Glomerular endothelial cell (primary cell): ENCODE measurements around the gene PRUNE2. TPM values are rescaled to one million over a fixed set of nuclear protein-coding genes. Genes with fewer than 3 reads are reported as not detected.
"Not testable (repeated sequence)": the region's sequence is repeated elsewhere in the genome, so short reads cannot be mapped to it uniquely, and the experiment has no call there.

Source experiments
- DNase-seq: peaks from one replicate; pipeline ENCODE4 v3.0.0-alpha.2; 2011; ENCODE audit warnings: low read depth, low spot score; ENCODE audit errors: extremely low read depth
- total RNA-seq: library from RNA; depleted of rRNA; stranded (reverse); fragments of >200 nt; gene quantifications from 2 replicates; pipeline ENCODE4 v1.2.3, GENCODE V29; 2015

The PRUNE2 gene, protein sequence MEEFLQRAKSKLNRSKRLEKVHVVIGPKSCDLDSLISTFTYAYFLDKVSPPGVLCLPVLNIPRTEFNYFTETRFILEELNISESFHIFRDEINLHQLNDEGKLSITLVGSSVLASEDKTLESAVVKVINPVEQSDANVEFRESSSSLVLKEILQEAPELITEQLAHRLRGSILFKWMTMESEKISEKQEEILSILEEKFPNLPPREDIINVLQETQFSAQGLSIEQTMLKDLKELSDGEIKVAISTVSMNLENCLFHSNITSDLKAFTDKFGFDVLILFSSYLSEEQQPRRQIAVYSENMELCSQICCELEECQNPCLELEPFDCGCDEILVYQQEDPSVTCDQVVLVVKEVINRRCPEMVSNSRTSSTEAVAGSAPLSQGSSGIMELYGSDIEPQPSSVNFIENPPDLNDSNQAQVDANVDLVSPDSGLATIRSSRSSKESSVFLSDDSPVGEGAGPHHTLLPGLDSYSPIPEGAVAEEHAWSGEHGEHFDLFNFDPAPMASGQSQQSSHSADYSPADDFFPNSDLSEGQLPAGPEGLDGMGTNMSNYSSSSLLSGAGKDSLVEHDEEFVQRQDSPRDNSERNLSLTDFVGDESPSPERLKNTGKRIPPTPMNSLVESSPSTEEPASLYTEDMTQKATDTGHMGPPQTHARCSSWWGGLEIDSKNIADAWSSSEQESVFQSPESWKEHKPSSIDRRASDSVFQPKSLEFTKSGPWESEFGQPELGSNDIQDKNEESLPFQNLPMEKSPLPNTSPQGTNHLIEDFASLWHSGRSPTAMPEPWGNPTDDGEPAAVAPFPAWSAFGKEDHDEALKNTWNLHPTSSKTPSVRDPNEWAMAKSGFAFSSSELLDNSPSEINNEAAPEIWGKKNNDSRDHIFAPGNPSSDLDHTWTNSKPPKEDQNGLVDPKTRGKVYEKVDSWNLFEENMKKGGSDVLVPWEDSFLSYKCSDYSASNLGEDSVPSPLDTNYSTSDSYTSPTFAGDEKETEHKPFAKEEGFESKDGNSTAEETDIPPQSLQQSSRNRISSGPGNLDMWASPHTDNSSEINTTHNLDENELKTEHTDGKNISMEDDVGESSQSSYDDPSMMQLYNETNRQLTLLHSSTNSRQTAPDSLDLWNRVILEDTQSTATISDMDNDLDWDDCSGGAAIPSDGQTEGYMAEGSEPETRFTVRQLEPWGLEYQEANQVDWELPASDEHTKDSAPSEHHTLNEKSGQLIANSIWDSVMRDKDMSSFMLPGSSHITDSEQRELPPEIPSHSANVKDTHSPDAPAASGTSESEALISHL (N-terminal part only)
- 7.1 and 9.6 TPM in 2 replicates for total RNA-seq

DNA sequence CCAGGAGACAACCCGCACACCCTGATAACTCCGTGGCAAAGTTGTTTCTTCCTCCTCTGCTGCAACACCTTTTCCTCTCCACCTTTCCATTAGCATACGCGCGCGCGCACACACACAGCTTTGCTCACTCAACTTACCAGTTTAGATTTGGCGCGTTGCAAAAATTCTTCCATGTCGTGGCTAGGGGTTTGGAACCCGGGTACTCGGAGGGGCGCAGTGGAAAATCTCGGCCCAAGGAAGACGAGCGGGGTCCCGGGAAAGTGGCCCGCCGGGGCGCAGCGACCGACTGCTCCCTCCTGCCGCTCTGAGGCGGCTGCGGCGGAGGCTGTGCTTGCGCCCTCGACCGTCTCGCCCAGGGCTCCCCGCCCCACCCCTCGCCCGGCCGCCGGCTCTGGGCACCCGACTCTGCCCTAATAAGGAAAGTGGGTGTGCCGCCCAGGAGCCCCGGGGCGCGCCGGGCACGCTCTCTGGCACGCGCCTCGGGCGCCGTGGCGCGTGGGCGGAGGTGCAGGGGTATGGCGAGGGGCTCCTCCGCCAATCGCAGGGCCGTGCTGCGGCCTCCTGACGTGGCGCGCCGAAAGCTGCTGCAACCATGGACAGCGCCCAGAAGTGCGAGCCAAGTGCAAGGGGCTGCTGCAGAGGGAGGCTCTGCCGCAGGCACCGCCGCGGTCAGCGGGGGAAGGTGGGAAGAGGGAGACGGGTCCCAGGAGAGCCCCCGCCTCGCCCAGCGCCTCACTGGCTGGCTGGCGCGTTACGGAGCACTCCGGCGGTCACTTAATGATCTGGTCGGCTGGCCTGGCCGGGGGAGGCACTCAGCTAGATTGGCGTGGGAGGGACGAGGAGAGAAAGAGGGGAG lies at the start of gene PRUNE2:
Gene PRUNE2, minus strand, starts transcription at position 324 of the 856 bp plus-strand sequence. Its CDS starts 151 bp downstream, at position 173.
- DNase-seq, result no peak

DNA sequence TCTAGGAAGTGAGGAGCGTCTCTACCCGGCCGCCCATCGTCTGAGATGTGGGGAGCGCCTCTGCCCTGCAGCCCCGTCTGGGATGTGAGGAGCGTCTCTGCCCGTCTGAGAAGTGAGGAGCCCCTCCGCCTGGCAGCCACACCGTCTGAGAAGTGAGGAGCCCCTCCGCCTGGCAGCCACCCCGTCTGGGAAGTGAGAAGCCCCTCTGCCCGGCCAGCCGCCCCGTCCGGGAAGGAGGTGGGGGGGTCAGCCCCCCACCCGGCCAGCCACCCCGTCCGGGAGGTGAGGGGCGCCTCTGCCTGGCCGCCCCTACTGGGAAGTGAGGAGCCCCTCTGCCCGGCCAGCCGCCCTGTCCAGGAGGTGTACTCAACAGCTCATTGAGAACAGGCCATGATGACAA lies 49.5 kb upstream of the PRUNE2 start:
- not testable (repeated sequence) for DNase-seq

DNA sequence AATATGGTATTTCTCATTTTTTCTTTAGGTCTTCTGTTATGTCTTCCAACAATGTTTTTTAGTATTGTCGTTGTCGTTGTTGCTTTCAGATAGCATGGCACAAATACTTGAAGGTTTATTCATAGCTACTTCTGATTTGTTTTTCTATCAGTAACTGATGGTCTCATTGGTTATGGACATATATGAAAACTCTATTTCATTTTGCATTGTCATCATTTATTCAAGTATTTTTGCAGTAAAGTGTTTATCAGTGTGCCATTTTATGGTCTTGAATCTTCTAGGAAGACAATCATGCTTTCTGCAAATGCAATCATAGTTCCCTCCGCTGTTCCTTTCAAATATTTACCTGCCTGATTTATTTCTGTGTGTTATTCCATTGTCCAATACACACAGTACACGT lies 44.0 kb upstream of the PRUNE2 start:
- no peak for DNase-seq

DNA sequence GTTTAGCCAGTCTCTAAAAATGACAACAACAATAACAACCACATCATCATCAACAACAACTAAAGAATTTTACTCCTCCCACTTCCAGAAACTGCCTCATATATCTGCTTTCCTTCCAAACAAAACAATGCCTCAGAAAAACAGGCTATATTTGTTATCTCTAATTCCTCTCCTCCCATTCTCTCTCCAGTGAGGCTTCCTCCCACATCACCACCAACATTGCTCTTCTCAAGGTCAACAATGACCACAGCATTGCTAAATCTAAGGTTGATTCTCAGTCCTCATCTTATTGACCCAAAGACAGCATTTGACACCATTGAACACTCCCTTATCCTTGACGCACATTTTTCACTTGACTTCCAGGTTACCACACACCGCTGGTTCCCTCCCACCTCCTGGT lies 38.1 kb upstream of the PRUNE2 start:
- no peak for DNase-seq

DNA sequence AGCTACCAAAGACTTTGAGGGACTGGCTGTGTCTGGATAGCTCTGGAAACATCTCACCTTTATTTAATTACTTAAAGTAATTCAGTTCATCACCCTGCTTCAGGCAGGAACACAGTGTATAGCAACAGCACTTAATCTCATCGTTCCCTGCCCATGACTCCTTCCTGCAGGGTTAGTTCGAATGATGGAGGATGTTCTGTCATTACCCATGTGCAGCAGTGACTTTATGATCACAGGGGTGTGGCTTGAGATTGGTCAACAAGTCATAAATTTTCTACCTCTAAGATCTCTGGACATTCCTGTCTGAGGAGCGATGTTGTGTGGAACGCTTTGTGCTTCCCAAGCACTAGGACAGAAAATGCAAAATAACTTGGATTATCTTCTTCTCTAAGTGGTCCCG lies 37.1 kb upstream of the PRUNE2 start:
- no peak for DNase-seq

DNA sequence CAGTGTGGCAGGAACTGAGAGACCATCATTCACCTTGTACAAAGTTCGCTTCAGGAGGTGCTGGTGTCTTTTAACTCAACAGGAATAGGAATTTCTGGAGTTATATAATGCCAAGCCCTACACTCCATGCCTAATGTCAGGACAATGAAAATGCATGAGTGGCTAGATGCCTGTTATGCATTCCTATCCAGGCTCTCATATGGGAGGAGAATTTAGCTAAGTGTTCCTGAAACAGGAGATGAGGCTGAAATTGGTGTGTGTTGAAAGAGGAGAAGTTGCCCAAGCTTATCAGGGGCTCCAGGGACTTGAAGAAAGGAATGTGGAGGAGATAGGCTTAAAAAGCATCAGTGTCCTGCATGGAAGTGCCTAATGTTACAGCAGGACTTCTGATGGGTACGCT lies 26.8 kb upstream of the PRUNE2 start:
- DNase-seq, result no peak

DNA sequence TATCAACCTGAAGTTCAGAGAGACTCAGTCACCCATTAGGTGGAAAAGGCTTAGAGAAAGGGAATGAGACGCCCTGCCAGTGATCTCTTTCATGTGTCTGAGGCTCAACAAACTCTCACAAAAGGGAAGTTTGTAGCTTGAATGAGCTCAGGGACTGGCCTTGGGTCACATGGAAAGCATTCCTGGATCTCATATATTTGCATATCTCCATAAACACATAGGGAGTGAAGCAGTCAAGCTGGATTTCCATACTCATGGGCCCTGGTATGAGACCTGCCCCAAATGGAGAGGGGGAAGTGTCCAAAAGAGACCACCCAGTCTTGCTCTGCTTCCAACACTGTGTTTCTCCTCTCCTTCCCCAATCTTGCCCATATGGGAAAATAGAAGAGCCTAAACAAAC lies 26.4 kb upstream of the PRUNE2 start:
- DNase-seq, result no peak

DNA sequence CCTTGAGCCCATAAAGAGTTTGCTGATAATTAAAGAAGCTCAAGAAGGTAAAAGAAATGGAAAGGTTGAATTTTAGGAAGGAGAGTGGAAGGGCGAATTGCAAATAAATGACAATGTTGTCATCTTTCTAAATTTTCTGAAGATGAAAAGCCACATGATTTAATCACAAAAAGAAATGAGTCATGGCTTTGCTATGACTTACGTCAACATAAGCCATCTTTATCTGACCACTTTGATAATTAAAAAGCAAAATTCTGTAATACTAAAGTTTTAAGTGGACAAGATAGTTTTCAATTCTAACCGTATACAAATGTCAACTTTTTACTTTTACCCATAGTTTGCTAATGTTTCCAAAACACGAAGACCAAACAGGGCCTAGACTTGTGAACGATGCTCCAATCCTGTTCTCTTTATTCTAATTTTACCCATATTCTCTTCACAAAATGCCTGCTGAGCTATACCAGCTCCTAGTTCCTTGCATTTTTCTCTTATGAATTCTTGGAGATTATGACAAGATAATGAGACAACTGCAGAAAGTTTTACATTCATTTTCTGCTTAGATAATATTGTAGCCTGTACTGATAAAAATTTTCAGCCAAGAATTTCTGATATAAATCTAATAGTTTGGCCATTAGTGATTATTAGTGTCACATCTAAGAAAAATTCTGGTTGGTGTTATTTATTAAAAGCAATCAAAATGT lies 21.8 kb upstream of the PRUNE2 start:
- DNase-seq, result no peak

DNA sequence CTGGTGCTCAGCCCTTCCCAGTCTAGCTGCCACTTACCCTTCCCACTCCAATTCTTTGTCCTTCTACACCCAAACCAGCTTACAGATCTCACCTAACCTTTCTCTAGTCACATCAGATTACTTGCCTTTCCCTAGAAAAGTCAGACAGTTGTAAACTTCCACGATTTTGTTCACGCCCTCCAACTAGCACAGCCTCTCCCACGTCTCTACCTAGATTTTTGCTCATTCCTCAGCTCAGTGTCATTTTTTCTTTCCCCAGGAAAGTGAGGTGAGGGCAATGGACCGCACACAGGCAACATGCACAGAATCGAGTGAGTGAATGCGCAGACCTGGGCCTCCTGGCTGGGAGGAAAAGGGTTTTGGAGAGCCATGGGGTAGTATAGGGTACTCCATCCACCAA lies 20.9 kb upstream of the PRUNE2 start:
- no peak for DNase-seq

DNA sequence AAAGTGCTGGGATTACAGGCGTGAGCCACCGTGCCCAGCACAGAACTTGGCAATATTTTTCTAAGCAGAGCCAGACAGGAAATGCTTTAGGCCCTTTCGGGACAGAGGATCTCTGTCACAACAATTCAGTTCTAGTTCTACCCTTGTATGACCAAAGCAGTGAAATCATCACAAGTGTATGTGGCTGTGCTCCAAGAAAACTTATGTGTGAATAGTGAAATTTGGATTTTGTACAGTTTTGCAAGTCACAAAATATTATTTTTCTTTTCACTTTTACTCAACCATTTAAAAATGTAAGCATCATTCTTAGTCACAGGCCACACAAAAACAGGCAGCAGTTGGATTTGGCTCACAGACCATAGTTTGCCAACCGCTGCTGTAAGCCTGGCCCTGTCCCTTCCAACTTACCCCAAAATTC lies 20.4 kb upstream of the PRUNE2 start:
- no peak for DNase-seq

DNA sequence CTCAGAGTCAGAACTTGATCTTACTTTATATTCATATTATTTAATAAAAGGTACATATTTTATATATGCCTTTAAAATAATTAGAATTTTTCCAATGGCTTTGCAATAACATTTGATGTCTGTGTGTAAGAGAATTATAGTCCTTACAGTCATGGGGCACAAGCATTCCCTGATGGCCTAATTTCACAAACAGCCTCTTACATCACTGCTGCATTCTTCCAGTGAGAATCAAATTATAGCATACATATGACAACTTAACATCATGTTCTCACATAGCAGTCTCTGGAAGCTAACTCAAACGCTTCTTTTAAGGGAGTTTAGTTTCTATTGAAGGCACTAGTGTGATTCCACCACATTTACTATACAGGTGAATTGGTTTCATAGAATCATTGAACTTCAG lies 15.3 kb upstream of the PRUNE2 start:
- no peak for DNase-seq

DNA sequence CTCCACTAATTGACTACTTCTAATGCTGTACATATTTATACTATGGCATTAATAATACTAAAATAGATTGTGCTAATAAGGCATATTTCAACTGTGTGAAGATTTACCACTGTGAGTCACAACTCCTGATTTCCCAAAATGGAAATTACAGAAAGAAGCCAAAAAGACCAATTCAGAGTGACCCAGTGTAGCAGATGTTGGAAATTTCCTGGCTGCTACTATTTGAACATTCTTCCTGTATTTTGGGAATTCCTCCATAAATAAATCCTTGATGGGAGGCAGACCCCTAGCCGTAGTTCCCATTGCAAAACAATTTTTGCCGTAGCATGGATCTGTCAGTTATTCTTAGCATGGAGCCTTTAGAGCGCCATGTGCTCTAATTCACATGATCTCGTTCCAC lies 11.4 kb upstream of the PRUNE2 start:
- DNase-seq, result no peak

DNA sequence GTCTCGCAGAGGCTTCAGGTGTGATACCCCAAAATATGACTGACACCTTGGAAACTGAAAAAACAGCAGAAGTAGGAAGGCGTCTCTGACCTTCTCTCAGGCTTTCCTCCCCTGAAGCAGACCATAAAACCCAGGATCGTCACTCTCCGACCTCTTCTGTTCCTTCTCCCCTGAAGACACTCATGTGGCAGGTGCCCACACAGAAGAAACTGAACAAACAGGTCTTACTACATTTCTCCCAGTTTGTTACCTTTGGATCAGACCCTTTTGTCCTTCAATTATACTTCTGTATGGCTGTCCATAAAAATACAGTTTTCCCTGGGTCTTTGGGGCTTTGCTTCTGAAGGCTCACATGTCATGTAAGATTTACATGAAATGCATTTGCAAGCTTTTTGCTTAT lies 10.3 kb upstream of the PRUNE2 start:
- no peak for DNase-seq

DNA sequence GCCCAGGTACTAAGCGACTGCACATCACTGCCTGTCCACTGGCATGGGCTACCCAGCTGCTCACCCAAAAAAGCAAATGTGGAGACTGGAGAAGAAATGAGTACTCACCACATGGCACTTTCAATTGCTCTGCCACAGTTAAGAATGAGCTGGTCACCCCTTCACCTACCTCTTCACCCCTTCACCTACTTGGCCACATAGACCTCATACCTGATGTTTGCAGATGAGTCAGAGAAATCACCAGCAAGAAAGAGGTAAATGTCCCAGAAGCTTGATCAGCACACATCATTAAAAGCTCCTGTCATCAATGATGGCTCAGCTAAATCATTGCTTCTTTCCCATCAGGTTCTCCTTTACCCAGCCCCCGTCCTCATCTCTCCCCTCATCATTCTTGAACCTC lies 7.6 kb upstream of the PRUNE2 start:
- DNase-seq, result no peak

DNA sequence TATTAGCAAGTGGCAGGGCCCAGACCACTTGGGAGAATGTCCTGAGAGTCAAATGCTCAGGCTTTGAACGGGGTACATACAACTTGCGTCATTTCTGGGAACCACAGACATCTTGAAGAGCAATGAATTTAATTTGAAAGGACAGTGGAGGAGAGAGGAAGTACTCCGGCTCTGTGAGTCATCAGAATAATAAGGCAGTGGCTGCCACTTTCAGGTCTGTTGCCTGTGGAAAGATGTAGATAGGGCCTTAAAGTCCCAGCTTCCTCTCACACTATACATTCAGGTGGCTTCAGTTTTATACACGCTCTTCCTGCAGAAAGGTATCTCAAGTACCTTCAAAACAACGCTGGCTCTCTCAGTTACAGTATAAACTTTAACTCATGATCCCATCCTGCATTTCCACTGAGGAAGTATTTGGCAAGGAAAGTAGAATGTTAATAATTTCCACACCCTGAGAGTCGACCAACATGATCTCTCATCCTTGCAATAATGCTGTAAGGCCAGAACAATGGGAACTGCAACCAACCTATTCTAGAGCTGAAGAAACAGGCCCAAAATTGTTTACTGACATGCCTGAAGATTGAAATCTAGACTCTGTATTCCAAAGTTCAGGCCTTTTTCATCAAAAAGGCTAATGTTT lies 6.8 kb upstream of the PRUNE2 start:
- no peak for DNase-seq

DNA sequence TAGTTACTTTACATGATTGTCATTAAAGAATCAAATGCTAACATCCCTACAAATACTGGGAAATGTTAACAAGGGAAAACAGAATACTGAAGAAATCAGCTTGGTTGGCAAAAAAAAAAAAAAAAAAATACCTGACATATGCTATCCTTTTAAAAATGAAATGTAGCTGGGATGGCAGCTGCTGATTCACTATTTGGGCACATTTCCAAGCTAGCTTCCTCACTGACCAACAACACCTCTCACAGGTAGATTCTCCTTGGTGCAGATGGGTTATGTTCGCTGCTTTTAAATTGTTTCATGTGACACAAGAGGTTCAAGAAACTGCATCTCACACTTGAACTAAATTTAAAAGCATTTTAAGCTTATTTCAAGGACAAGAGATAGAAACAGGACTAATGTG lies 6.1 kb upstream of the PRUNE2 start:
- DNase-seq, result no peak

DNA sequence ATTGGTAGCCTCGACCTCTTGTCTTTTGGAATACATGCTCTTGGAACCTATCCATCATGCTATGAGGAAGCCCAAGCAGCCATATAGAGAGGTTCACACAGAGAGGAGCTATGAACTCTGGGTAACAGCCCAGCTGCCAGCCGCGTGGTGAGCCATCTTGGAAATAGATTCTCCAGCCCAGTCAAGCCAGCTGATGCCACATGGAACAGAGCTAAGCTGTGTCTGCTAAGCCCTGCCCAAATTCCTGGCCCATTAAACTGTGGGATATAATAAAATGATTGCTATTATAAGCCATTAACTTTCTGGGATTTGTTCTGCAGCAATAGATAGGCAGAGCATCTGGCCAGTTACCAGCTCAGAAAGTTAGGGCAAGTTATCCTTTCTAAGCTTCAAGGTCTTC lies 4.9 kb upstream of the PRUNE2 start:
- no peak for DNase-seq

DNA sequence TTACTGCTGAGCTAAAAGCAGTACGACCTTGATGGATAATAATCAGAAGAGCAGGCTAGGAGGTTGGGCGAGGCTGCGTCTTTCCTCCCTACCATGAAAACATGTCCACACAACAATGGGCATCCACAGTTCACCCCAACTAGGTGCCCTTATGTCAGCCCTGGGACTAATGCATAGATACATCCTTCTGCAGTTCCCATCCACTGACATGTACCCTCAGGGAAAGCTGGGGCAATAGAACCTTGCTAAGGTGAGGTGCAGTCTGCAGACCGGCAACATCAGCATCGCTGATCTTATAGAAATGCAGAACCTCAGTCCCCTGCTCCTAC lies 697 bp upstream of the PRUNE2 start:
- DNase-seq, result no peak
